Stimulated activated CD4-positive, alpha-beta T cell treated with anti-CD3 and anti-CD28 coated beads, Interleukin-4, amount 100 ng/mL, for 48 hours (primary cell): ENCODE results near the gene WDR17.

Experiments used
- DNase-seq, 2 donors: peaks; one replicate each; pipeline ENCODE4 v3.0.0-alpha.2; 2020; ENCODE audit warnings: low read depth in 2 of 2

Gene WDR17

DNA sequence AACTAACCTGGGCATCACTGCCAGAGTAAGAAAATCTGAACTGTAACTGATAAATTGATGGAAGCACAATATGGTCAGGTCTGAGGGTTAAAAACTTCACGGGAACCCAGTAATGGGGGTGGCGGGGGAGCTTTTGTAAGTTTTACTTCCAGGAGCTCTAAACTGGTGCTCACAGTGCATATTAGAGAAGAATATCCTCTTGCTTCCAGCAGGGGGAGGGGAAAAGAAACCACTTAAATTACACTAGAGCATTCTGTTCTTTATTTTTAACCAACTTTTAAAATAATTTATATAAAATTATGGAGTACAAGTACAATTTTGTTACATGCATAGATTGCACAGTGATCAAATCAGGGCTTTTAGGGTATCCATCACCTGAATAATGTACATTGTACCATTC lies 33.7 kb downstream of the WDR17 start:
- no peak for DNase-seq

DNA sequence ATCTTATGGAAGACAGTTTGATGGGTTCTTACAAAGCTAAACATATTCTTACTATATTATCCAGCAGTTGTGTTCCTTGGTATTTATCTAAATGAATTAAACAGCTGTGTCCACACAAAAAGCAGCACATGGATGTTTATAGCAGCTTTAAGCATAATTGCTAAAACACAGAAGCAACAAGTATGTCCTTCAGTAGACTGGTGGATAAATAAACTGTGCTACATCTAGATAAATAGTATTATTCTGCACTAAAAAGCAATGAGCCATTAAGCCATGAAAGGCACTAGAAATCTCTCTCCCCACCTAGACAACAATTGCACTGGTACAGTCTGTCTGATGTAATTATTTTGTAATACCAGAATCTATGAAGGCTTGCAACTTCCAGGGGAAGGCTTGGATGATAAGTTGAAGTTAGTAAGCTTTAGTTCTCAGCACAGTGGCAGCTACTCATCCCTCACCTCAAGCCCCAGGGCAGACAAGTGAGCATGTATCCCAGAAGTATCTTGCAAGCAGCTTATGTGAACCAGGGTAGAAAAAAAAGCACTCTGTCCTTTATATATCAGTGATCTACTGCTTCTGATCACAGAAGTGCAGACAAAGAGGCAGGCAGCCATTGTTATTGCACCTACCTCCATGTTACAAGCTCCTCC lies 36.9 kb downstream of the WDR17 start:
- DNase-seq, result no peak

DNA sequence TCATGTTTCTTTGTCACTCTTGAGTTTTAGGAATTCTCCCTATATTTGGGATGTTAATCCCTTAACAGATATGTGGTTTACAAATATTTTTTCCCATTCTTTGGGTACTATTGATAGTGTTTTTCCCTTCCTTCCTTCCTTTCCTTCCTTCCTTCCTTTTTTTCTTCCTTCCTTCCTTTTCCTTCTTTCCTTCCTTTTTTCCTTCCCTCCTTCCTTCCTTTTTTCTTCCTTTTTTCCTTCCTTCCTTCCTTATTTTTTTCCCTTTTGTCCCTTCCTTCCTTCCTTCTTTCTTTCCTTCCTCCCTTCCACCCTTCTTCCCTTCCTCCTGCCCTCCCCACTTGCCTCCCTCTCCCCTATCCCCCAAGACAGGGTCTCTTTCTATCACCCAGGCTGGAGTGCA lies 42.1 kb downstream of the WDR17 start:
- DNase-seq, result no peak

DNA sequence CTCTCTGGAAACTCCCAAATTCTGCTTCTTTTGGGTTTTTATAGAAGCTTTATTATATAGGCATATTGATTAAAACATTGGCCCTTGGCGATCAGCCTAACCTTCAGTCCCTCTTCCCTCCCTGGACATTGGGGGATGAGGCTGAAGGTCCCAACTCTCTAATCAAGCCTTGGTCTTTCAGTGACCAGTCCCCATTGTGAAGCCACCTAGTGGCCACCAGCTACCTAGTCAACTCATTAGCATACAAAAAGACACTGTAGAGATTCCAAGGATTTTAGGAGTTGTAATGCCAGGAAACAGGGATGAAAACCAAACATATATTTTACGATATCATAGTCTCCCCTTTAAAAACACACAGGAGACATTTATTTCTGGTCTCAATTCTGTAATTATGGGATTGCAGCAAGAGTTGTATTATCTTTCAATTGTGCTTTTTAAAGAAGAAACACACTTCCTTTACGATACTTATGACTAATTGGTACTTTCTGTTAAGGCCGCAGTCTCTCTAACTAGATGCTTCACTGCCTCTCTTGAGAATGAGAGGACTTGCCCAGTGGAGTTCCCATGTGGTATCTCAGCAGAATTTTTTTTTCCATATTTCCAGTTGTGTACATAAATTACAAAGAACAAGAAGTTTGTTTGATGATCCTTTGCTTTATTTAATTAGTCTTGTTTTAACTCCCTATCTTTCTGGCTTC lies 58.2 kb downstream of the WDR17 start:
- DNase-seq, result no peak

DNA sequence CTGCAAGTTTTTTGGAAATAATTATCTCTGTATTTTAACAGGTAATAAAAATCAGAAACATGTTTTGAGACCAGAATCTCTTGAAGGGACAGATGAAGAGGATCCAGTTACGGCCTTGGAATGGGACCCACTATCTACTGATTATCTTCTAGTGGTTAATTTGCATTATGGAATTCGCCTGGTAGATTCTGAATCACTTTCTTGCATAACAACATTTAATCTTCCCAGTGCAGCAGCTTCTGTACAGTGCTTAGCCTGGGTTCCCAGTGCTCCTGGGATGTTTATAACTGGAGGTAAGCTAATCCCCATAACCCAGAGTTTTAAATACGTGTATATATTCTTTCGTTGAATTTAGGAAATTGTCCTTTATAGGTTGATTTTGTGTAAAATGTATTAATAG lies 59.4 kb downstream of the WDR17 start:
- DNase-seq, result no peak

DNA sequence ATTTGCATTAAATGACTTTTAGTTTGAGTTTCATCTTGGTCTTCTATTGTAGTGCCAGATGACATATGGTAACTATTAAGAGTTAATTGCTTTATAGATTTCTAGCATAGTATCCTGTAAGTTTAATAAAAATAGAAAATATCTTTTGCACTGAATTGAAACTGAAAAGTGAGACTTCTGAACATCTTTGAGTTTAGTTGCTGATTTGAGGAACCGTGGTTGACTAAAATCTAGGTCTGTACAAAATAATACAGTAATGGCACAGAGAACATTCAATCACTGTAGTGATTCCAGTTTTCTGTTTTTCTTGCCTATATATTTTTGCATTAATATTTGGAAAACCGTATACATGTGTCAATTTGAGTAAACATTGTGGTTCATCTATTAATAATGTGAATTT lies 69.0 kb downstream of the WDR17 start:
- DNase-seq, result no peak

DNA sequence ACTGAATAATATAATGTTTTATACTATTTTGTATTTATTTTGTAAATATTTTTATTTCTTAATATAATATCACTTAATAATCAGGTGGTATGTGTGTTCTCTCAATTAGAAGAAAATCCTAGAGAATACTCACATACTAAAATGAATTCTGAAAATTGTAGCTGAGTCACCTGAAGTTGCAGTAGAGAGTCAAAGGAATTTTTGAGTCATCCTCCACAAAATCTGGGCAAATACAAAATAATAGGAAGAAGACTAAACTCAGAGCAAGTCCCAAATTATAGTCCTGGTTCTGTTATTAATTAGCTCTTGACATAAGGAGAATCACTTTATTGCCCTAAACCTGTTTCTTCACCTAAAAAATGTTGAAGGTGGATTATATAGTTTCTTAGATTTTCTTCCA lies 72.0 kb downstream of the WDR17 start:
- no peak for DNase-seq

DNA sequence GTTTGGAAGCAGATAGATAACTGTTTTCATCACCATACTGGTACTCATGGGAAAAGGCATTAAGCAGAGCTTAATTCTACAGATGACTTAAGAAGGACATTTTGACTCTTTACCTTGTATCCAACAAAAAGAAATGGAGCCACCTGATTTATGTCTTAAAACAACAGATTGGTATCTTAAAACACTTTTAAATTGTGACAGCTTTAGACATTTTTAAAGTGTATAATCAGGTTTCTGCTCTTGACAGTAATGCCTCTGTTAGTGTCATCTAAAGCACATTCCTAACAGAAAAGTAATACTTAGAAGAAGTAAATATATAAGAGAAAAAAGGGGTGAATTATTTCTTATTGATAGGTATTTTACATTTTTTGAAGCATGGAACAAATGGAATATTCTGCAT lies 73.9 kb downstream of the WDR17 start:
- no peak for DNase-seq

DNA sequence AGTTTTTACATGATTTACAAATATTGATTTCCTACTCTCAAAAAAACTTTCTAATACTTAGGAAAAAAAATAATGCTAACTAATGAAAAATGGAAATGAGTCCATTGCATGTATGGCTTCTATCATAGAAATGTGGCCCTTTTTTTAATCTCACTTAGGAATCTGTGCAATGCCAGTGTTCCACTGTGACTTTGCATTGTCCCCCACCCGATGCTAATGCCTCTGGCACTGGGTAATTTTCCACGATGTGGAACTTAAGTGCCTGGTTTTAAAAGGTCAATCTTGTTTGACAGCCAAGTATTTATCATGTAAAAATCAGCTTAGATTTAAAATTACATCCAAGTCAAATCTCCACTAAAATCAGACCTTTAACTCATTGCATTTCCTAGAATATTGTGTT lies 76.6 kb downstream of the WDR17 start:
- DNase-seq, result no peak

DNA sequence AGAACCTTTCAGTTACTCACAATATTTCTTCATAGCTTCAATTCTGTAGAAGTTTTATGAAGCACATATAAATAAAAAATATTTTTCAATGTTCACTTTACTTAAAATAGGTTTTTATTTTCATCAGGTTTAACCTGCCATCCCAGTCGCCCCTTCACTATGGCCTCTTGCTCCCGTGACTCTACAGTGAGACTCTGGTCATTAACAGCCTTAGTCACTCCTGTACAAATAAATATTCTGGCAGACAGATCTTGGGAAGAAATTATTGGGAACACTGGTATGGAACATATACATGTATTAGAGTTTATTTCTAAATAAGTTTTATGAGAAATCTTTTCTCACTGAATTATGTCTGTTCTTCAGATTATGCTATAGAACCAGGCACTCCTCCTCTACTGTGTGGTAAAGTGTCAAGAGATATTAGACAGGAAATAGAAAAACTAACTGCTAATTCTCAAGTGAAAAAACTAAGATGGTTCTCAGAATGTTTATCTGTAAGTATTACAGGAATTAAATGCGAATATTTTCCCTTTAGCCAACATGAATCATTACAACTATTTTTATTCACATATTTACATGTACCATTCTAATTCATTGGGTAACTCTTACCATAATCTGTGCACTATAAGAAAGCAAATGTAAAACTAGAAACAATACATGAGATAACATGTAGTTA lies 84.2 kb downstream of the WDR17 start:
- DNase-seq, result no peak

DNA sequence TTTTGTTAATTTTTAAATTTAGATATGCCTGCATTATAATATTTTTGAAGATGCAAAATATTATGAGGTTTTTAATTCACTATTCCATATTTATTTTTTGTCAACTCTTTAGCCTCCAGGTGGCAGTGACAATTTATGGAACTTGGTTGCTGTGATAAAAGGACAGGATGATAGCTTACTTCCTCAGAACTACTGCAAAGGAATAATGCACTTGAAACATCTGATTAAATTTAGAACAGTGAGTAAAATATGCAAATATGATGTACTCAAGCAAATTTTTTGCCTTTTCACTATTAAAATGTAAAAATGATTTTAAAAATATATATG lies 84.7 kb downstream of the WDR17 start:
- no peak for DNase-seq

DNA sequence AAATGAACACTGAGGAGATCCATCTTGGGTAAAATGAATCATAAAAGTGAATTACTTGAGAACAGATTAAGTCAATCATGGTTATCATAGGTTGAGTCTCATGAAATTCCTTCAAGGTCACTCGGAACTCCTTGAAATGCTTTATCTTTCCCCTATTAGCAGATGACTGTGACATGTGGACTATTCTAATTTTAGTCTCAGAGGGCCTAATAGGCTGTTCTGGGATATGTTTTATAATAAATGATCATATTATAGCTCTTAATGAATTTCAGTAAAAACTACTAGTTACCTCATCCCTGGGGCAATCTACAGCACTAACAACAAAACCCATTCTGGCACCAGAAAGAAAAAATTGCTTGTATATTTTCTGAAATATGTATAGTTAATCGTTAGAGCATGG lies 85.1 kb downstream of the WDR17 start:
- DNase-seq, result no peak

DNA sequence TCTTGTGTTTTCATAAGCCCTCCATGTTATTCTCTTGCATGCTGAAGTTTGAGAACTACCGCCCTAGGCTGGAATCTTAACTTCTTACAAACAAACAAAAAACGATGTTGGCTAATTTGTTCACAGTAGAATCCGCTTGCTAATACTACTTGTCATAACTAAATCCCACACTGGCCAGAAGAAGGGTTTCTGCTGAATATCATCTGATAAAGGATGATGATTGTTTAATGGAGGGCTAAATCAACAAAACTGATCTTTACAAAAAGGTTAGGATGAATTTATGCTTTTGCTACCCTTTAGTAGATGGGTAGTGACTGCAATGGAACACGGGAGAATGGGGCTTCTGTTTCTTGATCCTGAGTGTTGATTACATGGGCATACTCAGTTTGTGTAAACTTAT lies 87.5 kb downstream of the WDR17 start:
- DNase-seq, result no peak

DNA sequence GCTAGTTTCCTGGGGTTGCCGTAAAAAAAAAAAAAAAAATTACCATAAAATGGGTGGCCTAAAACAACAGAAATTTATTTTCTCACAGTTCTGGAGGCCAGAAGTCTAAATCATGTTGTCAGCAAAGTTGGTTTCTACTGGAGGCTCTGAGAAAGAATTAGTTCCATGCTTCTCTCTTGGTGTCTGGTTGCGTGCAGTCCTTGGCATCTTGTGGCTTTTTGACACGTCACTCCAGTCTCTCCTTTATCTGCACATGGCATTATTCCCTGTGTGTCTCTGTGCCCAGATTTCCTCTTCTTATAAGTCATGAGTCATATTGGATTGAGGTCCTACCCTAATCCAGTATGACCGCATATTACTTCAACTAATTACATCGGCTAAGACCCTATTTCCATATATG lies 91.0 kb downstream of the WDR17 start:
- DNase-seq, result no peak

DNA sequence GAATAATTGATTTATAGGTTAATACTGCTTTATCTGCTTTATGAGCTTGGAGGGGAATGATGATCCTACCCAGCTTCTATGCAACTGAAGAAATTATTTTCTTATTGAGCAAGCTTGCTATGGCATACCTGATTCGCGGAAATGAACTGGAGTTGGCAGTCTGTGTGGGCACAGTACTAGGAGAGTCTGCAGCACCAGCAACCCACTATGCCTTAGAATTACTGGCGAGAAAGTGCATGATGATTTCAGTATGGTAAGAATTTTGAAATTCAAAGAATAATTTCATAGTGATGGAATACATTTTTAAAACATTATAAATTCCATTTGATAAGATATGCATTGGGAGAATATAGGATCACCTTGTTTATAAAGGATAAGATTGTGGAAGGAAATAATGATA lies 97.4 kb downstream of the WDR17 start:
- no peak for DNase-seq

DNA sequence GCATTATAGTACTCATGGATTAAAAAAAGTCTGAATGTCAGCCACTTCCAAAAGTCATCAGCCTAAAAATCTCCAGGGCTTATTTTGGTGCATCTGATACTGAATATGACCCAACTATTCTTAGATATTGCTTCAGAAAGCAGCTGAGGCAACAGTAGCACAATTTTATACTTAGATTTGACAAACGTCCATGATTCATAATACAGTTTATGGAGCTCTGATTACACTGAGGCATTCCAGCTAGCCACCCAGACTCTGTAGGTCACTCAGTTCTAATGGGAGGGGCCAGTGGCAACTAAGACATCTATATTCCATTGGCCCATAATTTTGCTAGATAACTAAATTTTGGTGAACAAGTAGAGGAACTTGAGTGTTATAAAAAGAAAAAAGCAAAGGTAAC lies 119.4 kb downstream of the WDR17 start:
- DNase-seq, result no peak

DNA sequence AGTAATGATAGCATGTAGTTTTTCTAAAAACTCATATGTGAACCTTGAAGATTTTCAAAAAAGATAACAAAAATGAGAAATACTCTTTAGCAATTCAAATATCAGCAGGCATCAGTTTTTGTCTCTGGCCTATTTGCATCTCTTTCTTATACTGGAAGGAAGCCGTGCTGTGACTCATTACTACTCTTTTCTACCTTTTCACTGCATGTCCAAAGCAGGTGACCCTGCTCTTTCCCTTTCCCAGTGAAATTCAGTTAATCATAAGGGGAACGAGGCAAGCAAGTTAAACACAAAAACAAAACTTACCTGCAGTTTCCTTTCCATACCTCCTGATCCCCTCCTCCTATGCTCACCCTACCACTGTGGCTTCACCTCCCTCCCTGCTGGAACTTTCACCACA lies 120.4 kb downstream of the WDR17 start:
- DNase-seq, result no peak

DNA sequence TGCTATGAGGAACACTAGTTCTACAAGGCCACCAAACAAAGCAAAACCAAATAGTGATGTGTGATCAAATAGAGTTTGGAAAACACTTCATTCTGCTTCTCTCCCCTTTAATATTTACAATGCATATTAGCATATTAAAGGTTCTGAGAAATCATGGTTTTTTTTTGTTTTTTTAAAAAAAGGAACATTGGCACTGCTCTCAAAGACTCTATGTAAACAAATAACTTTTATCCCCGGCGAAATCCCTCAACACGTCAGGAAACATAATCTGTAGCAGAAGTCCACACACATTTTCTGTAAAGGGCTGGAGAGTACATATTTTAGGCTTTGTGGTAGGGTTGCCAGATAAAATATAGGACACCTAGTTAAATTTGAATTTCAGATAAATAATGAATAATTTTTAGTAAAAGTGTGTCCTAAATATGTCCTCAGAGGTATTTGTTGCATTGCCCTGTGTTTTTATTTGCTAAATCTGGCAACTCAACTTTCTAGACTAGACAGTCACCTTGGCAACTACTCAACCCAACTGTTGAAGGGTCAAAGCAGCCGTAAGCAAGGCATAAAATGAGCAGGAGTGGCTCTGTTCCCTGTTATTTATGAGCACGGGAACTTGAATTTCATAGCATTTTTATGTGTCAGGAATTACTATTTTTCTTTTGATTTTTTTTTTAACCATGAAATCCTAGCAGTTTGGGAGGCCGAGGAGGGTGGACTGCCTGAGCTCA lies 121.2 kb downstream of the WDR17 start:
- DNase-seq, result no peak

DNA sequence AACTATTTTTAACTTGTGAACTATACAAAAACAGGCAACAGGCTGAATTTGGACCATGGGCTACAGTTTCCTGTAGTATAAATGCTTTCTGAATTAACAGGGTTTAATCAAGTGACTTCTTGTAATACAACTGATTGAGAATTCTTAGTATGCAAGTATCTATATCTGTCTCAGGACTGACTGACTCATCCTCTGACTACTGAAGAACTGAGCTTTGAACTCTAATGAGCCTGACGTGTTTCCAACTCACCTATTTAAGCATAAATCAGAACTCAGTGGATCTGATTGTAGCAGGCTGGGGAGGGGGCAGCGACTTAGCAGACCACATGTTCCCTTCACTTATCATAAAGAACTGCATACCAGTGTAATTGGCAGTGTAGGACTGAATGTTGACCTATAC lies 122.0 kb downstream of the WDR17 start:
- no peak for DNase-seq

DNA sequence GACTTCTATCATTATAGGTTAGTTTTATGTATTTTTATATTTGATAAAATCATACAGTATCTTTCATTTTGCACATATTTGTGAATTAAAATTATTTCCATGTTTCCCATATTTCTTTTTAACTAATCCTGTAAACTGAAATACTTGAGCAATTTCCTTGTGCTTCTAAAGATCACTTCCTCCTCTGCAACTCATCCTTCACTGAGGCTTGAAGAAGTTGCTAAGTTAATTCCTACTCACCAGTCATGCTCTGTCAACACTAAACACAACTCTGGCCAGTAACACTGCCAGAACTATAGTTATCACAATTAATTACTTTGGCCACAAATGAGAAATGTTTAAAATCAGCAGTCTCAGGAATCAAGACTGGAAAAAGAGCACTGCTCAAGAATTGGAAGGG lies 123.0 kb downstream of the WDR17 start:
- no peak for DNase-seq

DNA sequence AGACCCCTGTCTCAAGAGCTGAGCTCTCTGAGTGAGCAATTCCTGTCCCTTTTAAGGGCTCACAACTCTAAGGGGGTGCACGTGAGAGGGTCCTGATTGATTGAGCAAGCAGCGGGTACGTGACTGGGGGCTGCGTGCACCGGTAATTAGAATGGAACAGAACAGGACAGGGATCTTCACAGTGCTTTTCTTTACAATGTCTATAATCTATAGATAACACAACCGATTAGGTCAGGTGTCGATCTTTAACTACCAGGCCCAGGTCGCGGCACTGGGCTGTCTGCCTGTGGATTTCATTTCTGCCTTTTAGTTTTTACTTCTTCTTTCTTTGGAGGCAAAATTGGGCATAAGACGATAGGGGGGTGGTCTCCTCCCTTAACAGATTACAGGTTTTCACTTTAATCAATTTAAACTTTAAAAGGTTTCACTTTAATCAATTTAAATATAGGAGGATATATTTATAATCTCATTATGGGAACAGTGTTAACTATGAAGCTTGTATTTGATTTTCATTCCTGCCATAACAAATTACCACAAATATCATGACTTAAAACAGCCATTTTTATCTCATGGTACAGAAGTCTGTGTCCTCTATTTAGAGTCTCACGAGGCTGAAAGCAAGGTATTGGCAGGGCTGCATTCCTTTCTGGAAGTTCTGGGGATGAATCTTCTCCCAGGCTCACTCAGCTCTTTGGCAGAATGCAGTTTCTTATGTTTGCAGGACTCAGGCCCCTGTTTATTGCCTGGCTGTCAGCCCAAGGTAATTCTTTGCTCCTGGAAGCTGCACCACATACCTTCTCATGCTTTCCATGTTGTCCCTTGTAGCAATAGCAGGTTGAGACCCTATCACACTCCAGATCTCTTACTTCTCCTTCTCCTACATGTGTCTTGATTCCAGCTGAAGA lies 124.5 kb downstream of the WDR17 start:
- no peak for DNase-seq

DNA sequence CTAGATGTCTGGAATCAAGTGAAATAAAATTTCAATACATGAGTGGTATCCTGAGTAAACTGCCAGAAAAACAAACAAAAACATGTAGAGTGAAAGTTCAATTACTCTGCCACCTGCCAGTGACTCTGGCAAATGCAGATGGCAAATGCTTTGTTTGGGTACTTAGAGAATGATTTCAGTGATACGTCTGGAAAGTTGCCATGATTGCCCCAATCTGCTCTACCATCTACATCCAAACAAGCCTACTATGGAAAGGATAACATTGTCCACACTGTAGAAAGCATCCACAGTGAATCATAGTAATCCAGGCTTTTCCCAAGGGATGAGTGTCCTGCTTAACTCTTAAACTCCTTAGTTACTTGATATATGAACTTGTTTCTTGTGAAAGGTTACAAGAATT lies 126.3 kb downstream of the WDR17 start:
- no peak for DNase-seq
